LHCN-M2 (cell line): ENCODE data around the gene ZNF622. TPM values are rescaled to one million over a fixed set of nuclear protein-coding genes. Genes with fewer than 3 reads are reported as not detected.

Experiments
- DNase-seq: peaks from one replicate; pipeline ENCODE4 v3.0.0-alpha.2; 2012; ENCODE audit warnings: low read depth
- polyA plus RNA-seq: library from polyadenylated mRNA; unstranded; fragments of >200 nt; gene quantifications from one replicate; pipeline ENCODE4 v1.2.1, GENCODE V29; 2012; ENCODE audit warnings: missing spikeins
- total RNA-seq: library from RNA; depleted of rRNA; stranded (reverse); fragments of >200 nt; gene quantifications from 2 replicates; pipeline ENCODE4 v1.2.3, GENCODE V29; 2014; rRNA removed

ZNF622 gene, protein sequence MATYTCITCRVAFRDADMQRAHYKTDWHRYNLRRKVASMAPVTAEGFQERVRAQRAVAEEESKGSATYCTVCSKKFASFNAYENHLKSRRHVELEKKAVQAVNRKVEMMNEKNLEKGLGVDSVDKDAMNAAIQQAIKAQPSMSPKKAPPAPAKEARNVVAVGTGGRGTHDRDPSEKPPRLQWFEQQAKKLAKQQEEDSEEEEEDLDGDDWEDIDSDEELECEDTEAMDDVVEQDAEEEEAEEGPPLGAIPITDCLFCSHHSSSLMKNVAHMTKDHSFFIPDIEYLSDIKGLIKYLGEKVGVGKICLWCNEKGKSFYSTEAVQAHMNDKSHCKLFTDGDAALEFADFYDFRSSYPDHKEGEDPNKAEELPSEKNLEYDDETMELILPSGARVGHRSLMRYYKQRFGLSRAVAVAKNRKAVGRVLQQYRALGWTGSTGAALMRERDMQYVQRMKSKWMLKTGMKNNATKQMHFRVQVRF
- 40.4 and 50.9 TPM in 2 replicates for total RNA-seq
- 55.3 TPM for polyA plus RNA-seq

DNA sequence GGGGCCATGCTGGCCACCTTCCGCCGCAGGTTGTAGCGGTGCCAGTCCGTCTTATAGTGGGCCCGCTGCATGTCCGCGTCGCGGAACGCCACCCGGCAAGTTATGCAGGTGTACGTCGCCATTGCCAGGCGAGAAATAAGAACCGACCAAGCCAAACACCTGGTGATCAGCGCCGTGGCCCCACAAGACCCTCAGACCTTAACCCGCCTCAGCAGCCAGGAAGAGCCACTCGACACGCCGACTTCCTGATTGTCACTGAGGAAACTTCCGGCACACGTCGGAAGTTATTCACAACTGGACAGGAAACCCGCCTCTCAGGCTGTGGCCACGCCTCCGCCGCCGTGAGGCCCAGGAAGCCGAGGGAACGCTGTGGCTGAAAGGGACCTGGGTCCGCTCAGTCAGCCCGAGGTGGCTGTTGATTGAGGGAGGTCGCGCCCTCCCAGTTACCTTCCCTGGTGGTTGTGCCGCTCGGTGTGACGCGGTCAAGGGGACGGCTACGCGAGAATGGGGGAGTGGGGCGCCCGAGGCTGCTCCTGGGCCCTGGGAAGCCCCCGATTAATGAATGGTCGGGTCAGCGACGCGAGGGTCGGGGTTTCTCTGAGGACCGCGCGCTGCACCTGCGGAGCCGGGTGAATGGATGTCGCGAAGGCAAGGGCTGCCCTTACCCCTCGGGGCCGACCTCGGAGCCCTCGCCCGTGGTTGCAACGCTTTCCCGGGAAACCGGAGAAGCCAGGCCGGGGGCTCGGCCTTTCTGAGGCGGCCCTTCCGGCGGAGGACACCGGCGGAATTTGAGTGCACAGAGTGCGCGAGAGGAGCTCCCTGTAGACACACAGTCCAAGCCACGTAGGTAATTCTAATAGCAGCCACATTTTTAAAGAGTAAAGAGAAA lies at the start of gene ZNF622:
Gene ZNF622 (minus strand): TSS at position 257 of the 889 bp plus-strand sequence. CDS start 135 bp downstream, at position 122.
- DNase-seq, result peak; percentile 87

DNA sequence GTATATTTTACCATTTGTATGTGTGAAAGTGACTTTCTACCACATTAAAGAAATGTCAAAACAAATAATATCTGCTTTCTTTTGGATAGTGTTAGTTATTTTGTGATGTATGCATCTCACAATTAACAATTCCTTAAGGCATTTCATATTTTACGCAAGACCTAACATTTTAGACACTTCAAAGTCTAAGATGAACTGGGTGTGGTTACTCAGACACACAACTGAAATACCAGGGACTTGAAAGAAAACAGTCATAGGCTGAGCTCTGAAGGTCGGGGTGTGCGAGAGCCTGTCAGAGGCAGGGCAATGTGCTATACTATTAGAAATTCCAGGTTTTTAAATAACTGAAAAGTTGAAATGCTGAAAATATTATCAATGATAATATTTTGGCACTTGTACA lies 44.5 kb upstream of the ZNF622 start:
- DNase-seq, result no peak

DNA sequence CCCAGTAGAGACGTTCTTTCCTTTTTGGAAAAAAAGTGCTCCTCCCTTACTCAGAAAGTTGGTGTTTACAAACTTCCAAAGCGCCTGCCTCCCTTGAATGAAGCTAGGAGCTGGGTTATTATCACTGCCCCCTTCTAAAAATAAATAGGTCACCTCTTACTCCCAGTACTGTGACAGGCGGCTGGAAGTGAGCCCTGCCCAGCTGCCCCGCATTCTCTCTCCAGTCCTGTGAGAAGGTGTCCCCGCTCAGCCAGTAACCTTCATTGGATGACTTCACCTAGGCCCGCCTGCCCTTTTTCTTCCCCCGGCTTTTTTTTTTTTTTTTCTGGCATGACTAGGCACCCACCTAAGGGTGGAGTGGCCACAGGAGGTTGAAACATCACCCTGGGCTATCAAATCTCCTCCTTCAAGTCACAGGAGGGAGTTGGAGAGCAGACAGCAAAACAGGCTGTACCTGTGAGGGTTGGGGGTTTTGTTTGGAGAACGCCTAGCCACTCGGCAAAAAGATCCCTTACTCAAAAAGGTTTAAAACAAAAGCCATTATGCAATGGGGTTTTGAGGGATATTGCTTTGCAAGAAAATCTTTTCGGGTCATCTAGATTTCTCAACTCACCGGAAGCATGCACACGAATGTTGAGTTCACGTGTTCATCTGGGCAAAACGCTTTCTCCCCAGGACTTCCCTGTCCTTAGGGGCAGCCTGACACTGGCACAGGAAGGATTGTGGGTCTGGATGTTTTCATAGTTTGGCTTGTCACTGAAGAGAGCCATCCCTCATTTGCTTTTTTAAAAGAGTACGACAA lies 43.3 kb upstream of the ZNF622 start:
- DNase-seq, result peak; percentile 48

DNA sequence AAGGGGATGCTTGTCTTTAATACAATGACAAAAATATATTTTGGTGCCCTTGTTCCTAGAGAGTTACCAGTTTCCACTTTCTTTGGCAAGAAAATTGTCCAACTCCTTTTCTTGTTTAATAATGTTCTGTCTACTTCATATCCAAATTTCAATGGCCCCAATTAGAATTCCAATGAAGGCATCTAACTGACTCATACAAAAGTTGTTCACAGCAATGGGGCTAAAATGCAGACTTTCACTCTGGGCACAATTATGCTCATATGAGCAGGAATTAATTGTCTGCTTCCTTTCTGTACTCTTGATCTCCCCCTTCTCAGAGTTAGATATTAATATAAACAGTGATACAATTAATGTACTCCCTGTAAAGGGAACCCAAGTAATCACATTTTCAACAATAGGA lies 42.1 kb upstream of the ZNF622 start:
- peak; percentile 30 for DNase-seq

DNA sequence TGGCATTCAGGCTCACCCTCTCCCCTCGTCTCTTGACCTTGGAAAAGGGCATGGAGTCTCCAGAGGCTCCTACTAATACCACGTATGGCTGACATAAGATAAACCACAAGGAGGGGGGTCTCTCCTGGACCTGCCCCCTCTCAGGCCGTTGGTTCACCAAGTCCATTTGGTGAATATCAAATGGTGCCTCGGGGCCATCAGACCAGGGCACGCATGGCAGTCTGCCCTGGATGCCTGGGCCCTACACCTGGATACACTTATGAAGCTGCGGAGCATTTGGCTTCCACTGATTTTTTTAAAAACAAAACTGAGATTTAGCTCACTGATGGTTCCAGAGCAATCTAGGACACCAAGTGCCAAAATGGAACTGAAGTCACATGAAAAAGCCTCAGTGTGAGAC lies 40.3 kb upstream of the ZNF622 start:
- no peak for DNase-seq

DNA sequence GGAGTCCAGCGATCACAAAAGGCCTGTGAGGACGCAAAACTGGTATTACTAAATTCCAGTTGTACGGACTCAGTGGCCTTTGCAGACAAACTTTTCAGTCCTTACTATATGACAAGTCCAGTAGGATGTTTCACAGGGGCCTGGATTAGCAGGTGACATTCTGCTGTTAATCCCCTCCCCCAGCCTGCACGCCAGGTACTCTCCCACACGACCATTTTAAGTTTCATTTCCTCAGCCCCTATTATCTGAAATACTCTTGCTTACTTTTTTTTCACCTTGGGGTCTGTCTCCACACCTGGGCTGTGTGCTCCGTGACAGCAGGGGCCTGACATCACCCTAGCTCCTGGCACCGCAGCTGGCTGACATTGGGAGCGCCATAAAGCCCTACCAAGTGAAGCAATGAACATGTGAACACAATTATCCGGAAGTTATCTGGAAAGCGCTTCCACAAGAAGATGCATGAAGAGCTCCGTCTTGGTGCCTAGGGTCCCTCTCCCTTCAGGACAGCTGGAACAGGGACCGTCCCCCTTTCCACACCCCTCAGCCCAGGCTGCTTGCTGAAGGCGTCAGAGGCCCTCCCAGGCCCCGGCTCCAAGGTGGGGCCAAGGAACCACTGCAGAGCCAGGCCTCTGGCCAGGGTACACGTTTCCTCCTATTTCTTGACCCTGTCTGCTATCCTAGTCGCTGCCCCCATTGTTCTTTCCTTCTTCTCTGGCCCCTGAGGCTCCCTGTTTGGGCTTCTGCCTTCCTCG lies 39.7 kb upstream of the ZNF622 start:
- no peak for DNase-seq

DNA sequence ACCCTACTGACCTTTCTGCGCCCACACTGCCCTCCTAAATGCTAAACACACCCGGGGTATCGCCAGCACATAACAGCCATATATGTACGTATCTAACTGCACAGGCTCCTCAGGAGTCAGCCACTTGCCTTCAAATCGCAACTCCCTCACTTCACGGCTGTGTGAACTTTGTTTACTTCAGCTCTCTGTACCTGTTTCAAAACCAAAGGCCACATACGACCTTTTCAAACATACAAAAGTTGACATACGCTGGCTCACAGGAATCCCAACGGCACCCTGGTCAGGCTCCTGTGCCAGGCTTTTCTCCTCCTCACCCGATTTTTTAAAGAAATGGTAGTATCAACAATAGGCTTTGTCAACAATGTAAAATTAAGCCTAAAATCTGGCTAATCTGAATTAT lies 39.0 kb upstream of the ZNF622 start:
- DNase-seq, result no peak

DNA sequence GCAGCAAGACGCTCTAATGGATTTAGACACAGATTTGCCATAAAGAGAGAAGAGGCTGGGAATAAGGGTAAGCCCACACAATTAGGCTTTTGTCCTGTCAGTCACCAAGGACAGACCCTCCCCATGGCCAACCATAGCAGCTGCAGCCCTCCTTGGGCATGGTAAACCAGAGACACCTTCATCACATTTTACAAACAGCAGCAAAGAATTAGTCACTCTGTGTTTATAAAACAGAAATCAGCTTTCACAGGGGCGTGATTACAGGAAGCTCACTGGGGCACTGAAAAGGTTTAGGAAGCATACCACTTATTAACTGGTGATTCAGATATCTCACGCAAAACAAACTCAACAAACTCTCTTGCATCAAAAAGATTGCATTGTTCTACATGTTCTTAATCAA lies 37.3 kb upstream of the ZNF622 start:
- DNase-seq, result peak; percentile 37

DNA sequence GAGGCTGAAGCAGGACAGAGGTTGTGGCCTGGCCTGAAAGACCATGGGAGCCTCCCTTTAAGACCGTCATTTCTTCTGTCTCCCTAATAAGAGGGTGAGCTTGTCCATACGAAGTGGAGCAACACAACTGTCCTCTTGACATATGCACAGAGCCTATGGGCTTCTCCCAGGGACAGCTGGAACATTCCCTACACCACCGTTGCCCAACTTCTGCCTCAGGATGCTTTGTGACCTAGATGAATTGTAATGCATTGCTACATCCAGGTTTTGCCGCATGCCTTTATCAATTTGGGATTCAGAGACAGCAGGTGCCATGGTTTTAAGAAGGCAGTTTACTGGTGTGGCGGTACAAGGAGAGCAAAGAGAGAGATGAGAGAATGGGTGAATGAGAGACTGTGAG lies 34.4 kb upstream of the ZNF622 start:
- no peak for DNase-seq

DNA sequence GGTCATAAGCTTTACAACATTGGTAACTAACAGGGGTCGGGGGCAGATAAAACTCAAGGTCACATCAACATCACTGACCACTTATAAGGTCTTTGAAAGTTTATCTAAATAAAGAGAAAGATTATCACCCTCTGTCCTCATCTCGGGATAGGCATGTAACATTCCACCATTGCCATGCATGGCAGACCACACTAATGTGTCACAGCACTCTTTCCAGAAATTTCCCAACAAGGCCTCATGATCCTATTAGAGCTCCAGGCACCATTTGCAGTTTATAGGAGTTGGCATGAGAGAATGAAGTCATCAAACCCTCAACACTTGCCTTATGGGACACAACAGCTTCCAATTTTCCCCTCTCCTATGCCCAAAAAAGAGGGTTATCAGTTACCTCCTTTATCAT lies 31.9 kb upstream of the ZNF622 start:
- DNase-seq, result peak; percentile 21

DNA sequence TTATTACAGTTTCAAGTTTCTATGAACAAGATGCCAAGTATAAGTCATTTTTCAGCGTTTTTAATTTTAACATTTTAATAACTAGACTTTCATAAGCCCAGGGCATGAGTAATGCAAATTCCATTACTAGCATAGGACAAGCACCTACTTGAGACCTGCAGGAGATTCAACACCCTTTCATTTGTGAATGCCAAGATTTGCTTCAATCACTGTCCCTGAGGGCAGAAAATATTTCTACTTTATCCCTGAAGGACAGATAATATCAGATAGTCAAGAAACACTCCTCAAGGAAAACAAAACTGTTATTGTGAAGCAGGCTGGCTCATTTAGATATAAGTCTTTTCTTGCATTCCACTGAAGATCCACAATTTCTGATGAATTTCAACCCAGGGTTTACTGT lies 27.7 kb upstream of the ZNF622 start:
- DNase-seq, result peak; percentile 39

DNA sequence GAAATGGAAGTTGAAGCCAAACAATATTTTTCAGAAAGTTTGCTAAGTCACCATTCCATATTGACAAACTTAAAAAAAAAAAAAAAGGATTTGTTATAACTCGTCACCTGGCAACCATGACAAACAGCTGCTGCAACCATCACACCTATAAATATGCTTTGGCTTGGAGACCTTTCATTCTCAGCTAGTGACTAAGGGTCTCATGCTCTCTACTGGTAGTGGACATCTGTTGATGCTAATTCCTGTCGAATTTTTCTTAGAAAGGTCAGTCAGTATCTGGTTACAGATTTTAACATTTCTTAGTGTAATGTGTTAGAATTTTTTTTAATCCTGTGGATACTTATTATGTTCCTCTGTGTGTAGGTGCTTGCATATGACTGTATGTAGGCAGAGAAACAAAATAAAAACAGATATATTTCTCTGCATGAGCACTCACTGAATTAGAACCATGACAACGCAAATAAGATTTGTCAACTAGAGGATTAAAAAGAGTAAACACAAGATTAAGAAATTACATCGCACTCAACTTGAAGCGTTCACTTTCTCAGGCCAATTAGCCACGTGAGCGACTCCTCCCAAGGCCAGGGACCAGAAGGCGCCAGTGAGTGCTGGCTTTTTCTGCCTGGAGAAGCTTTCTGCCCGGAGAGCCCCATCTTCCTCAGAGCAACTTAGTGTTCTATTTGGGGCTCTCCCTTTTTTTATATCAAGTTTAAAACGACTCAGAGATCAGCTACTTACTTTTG lies 27.0 kb upstream of the ZNF622 start:
- DNase-seq, result peak; percentile 99

DNA sequence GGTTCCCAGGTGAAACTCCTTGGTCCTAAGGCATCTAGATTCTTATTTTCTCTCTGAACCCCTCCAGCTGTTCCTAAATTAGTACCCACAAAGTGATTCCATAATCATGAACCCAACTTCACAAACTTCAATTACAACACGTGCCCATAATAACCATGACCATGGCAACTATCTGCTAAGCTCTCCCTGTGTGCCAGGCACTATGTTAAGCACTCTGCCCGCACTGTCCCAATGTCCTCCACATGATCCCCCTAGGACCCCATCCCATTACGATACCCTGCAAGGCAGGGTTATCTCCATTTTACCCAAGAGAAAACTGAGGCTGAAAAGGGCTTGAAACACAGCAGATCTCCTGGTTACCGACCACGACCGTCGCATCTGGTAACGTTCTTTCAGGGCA lies 25.3 kb upstream of the ZNF622 start:
- DNase-seq, result no peak

DNA sequence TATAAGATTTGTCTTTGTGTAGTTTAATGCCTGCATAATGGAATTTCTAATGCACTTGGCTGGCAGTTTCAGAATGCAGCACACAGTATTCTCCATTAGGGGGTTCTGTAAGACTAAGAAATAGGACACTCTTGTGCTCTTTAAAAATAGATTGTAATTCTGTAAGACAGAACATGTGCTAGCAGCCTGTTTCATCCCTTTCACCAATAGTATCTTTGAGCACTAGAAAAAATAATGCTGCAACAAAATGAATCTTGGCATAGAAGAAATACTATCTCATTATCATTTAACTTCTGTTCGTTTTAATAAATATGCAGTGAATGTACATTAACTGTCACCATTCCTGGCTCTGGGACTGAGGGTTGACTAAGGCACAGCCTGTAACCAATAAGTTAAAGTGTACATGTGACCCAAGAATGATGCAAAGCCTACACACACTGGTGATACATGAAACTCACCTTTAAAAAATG lies 23.8 kb upstream of the ZNF622 start:
- peak; percentile 76 for DNase-seq

DNA sequence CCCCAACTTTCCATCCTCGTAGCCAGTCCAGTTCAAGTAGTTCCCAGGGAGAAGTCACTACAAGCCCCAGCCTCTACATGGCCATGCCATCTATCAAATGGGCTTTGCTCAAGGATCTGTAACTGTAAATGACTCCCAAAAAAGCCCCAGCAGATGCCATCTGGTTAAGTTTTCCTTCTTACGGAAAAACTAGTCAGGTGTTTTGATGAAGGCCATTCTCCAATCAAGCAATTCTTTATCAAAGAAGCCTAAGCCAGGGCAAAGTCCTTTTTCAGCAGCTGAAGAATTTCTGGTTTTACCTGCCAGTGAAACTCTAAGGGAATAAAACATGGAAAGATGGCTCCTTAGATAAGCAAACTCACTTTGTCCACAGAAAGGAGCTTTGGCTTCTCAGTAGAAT lies 21.9 kb upstream of the ZNF622 start:
- no peak for DNase-seq

DNA sequence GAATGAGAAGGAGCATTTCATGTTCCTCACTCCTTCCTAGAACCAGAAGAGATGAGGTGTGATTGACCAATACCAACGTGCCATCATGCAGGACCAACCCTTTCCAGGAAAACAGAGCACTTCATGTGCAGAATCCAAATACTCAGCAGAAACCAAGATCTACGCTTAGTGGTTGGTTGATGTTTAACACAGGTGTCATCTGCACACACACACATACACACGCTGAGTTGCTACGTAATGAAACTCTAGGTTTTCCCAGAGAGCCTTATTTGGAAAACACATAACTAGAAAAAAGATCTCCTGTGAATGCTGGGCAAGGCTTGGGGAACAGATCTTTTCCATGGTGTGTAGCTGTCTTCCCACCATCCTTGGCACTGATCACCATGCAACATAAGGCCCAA lies 21.1 kb upstream of the ZNF622 start:
- no peak for DNase-seq

DNA sequence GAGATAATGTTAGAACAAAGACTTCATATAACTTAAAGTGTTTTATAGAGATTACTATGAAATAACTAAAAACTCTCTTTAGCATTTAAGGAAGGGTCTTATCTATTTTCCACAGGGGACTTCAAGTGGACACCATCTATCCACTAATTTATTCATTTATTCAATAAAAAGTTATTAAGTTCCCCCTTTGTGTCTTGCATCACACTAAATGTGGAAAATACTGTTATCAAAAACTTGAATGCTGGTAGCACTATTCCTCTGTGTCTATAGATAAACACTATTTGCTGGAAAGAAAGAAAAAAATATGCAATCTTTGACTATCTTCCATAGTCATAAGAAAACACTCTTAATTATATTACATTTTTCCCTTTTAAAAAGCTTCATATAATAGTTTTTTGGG lies 20.1 kb upstream of the ZNF622 start:
- no peak for DNase-seq

DNA sequence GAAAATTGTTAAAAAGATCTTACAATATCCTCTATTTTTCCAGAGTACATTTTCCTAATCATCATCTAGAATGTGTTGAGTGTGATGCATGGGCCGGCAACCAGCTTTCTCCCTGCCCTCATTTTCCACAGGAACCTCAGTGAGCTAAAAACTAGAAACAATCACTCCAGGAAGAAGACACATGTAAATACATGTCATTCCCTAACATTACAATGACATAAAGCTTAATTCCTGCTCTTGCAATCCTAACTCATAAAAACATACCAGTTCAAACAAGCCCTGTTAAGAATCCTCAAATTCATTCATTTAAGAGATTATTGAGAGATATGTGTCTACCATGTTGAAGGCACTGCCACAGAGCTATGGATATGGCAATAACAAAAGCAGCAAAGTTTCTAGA lies 18.5 kb upstream of the ZNF622 start:
- no peak for DNase-seq

DNA sequence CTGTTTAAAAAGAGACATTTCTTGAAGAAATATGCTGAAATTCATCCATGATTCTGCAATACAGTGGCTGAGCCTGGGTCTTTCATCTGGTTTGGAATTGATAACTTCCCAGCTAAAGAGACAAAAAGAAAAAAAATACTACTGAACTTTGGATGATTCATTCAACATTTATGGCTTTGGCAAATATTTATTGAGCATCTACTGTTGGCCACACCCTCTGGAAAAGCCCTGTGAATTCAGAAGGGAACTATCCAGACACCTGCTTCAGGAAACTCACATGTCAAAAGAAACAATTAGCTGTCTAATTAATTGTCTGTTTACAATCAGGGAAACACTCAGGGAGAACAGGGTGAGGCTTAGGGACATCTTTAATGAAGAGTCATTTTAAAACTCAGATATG lies 17.8 kb upstream of the ZNF622 start:
- DNase-seq, result no peak

DNA sequence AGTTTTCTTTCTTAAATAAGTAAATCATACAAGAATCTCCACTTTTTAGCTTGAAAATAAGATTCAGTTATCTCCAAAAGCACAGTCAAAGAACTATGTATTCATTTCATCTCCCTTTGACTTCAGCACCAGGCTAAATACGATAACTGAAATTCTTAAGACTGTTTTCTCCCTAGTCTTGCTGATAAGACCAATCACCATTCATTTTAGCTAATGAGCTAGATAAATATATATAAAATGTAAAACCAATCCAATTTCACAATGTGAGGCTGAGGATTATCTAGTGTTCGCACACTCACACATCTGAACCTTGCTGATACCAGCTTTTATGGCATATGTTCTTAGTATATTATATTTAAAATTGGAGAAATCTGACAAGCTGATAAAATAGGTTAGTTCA lies 17.3 kb upstream of the ZNF622 start:
- no peak for DNase-seq
